Measurements from ENCODE around the gene MTMR3.
"Not testable (repeated sequence)": the region's sequence is repeated elsewhere in the genome, so short reads cannot be mapped to it uniquely, and the experiment has no call there.

The MTMR3 gene

DNA sequence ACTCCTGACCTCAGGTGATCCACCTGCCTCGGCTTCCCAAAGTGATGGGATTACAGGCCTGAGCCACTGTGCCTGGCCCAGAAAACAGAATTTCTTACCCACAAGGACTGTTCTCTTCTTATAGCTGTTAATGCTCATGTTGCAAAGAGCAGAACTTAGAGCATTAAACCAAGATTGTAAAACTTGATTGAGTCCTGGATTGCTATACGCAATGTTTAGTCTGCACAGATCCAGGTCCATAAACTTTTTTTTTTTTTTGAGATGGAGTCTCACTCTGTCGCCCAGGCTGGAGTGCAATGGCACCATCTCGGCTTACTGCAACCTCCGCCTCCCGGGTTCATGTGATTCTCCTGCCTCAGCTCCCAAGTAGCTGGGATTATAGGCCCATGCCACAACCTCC lies 178.1 kb downstream of the MTMR3 start:
- not testable (repeated sequence) for DNase-seq

DNA sequence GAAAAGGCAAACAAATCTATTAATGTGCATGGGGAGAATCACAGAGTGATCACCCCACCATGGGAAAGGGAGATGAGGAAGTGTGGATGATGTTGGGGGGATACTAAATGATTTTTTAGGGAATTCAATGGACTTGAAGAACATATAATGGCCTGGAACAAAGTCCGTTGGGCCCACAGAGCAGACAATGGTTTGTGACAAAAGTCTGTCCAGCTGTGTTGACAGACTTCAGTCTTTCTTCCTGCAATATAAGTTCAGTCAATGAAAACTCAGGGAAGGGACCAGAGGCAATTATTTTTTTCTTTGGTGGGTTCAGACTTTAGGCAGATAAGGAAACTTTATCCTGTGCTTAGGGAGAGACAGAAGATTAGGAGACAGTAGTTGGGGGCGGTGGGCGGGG lies 179.3 kb downstream of the MTMR3 start:
- no peak for DNase-seq

DNA sequence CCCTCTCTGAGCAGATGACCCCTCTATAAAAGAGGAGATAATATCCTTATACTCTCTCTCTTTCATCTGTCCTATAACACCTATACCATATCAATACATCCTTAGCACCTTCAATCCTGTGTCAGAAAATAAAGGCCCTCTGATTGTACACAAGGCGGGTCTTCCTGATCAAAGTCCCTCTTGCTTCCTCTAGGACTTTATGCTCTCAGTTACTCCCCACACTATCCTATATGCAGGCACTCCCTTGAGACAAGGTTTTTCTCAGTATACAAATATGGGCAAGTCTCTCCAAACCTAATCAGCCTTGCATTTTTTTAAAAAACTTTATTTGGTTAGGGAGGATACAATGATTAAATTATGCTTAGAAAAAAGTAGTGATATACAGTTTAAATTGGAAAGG lies 180.0 kb downstream of the MTMR3 start:
- no peak for DNase-seq

DNA sequence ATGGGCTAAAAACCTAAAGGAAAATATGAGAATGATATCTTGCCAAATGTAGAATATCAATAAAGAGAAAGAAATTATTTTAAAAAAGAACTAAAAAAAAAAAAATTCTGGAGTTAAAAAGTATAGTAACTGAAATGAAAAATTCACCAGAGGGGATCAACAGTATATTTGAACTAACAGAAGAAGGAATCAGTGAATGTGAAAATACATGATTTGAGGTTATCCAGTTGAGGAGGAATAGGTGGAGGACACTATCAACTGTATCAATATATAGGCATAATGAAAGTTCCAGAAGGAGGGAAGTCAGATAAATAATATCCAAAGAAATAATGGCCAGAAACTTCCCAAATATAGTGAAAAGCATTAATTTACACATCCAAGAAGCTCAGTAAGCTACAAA lies 181.2 kb downstream of the MTMR3 start:
- no peak for DNase-seq

DNA sequence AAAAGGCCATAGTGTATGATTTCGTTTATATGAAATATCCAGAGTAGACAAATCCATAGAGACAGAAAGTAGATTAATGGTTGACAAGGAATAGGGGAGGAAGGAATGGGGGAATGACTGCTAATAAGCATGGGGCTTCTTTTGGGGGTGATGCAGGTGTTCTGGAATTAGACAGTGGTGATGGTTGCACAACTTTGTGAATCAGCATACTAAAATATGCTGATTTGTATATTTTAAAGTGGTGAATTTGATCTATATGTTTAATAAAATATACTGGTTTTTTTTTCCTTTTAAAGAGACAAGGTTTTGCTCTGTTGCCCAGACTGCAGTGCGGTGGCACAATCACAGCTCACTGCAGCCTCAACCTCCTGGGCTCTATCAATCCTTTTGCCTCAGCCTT lies 190.8 kb downstream of the MTMR3 start:
- no peak for DNase-seq

DNA sequence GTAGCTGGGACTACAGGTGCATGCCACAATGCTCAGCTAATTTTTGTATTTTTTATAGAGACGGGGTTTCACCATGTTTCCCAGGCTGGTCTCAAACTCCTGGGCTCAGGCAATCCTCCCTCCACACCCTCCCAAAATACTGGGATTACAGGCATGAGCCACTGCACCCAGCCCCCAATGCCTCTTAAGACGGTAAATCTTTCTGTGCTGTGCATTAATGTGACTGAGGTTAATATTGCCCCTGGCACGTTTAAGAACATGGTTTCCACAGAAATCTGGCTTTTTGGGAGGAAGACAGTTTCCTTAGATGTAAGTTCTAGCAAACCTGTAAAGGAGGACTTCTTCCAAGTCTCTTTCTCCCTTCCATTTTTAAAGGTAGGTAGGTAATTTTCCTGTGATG lies 191.2 kb downstream of the MTMR3 start:
- no peak for DNase-seq

DNA sequence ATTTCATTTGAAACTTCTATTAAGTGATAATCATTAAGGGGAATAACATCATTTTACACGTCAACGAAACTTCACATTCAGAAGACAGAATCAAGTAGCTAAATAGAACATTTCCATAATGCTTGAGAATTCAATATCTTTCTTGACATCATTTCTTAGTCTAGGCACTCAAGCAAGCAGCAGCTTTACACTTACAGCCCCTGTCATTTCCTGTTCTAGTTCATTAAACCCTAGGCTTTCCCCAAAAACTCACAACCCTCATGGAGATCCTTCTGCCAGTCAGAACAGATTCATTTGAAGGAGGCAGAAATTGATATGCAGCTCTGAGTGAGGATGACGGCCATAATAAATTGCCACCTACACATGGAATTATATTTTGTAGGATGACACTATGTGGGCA lies 192.0 kb downstream of the MTMR3 start:
- no peak for DNase-seq

DNA sequence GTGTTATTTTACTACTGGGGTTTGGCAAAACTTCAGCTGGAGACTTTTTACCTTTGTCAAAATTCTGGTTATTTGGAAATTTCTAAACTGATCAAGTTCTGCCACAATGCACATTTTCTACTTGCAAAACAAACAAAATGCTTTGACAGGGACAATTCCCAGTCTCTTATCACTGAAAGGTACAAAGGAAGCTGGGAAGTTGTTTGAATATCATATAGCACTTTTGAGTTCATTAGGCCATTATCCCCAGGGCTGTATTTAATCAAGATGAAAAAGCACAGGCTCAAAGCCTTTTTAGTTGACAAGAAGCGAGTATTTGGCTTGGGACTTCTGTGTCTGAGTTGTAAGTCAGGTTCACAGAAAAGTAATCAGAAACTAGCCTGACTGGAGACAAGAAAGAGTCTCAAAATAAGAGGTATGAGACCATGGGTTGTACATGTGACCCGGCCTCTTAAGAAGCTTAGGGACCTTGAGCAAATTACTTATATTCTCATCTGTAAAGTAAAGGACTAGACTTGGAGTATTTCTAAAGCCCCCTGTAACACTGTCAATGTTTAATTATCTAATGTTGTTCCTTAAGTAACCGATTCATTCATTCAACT lies 194.4 kb downstream of the MTMR3 start:
- DNase-seq = no peak

DNA sequence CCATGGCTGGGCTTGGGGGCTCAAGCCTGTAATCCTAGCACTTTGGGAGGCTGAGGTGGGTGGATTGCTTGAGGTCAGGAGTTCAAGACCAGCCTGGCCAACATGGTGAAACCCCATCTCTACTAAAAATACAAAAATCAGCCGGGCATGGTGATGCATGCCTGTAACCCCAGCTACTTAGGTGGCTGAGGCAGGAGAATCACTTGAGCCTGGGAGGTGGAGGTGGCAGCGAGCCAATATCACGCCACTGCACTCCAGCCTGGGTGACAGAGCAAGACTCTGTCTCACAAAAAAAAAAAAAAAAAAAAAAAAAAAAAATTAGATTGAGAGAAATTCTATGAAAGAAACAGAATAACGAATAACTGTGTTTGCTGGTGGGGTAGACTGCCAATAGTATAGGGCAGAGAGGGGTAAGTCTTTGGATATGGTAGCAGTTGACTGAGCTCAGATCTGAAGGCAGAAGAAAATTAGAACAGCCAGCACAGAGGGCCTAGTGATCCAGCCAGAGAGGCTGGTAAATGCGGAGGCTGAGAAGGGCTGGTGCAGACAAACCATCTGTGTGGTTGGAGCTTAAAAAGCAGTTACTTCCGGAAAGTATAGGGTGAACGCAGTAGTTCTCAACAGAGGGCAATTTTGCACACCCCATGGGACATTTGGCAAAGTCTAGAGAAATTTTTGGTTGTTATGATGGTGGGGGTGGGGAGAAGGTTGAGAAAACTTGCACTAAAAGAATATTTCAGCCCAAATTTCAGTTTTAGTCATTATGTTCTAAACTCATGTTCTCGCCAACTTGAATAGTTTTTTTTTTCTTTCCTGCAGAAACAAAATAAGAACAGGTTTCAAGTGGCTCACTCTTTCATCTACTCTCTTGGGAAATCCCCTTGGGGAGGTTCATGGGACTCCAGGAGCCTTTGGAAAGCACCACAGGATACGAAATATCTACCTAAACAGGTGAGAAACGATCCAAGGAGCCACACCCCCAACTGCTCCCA lies 195.6 kb downstream of the MTMR3 start:
- DNase-seq = peak; percentile 26

DNA sequence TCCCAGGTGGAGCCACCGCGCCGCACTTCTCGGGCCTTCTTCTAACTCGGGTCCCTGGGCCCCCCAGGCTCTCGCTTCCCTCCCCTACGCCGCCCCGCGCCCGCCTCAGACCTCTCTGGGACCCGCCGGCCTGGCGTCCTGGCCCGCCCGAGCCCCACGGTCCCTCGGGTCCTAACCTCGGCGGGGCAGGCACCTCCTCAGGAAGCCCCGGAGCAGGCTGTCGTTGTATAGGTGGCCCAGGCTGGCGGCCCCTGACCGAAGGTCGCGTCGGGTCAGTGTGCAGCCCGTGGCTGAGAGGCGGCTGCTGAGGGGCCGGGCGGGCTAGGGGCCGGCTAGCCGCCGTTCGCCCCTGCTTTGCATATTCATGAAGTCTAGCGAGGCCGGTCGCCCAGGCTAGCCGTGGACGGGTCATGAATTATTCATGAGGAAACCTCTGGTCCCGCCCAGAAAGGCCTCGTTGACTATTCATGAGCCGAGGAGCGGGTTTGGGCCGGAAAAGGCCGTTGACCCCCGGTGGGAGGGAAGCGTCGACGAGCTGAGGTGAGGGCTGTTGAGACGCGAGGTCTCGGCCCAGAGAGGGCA lies 197.1 kb downstream of the MTMR3 start, which contains the start of gene HORMAD2:
TSS of gene HORMAD2 (plus strand) at position 513 of the 582 bp plus-strand sequence. CDS start 13,489 bp downstream, outside the sequence.
- DNase-seq = peak; percentile 36

Data from femur (tissue), 1 donor.